ENCODE results near the gene AOPEP.
A peak's percentile ranks its signal among the peaks of the same experiment; 100 is the strongest.

Gene AOPEP

GRCh38 chr9:95090023-95090791 is 363.7 kb downstream of the AOPEP start:
- no peak for DNase-seq

- no peak for DNase-seq
These were observed 364.5 kb downstream of the AOPEP start for GRCh38 chr9:95090871-95091577.

- peak; percentile 69 for DNase-seq
These were observed 365.2 kb downstream of the AOPEP start for GRCh38 chr9:95091601-95092261.

- peak; percentile 41 for DNase-seq
These were observed 366.0 kb downstream of the AOPEP start for GRCh38 chr9:95092262-95093072.

- no peak for DNase-seq
These were observed 367.1 kb downstream of the AOPEP start for GRCh38 chr9:95093586-95093985.

GRCh38 chr9:95094002-95094401 is 367.5 kb downstream of the AOPEP start:
- DNase-seq = no peak

GRCh38 chr9:95095641-95096355 is 369.3 kb downstream of the AOPEP start:
- DNase-seq = no peak

GRCh38 chr9:95096381-95096780 is 369.9 kb downstream of the AOPEP start:
- no peak for DNase-seq

GRCh38 chr9:95096807-95097206 is 370.3 kb downstream of the AOPEP start:
- no peak for DNase-seq

- DNase-seq = no peak
These were observed 370.8 kb downstream of the AOPEP start for GRCh38 chr9:95097279-95097678.

- DNase-seq = no peak
These were observed 372.0 kb downstream of the AOPEP start for GRCh38 chr9:95098391-95098921.

GRCh38 chr9:95099321-95100070 is 373.0 kb downstream of the AOPEP start:
- DNase-seq = no peak

GRCh38 chr9:95100071-95100627 is 373.6 kb downstream of the AOPEP start:
- DNase-seq = no peak

GRCh38 chr9:95101326-95101725 is 374.8 kb downstream of the AOPEP start:
- no peak for DNase-seq

GRCh38 chr9:95102001-95102433 is 375.5 kb downstream of the AOPEP start:
- no peak for DNase-seq

- DNase-seq = no peak
These were observed 376.1 kb downstream of the AOPEP start for GRCh38 chr9:95102572-95102971.

- no peak for DNase-seq
These were observed 376.8 kb downstream of the AOPEP start for GRCh38 chr9:95103281-95103771.

- no peak for DNase-seq
These were observed 377.5 kb downstream of the AOPEP start for GRCh38 chr9:95103871-95104580.

GRCh38 chr9:95104581-95104960 is 378.1 kb downstream of the AOPEP start:
- DNase-seq = no peak

GRCh38 chr9:95104980-95105379 is 378.5 kb downstream of the AOPEP start:
- DNase-seq = no peak

Data from MV-4-11 (cell line).